Peyer's patch (tissue), 4 donors: ENCODE measurements around the gene MEF2C.

Experiments
- POLR2A ChIP-seq, 2 donors: fragments of 450-650 bp; IDR thresholded peaks; one replicate each; pipeline ENCODE4 v1.5.1; 2017; ENCODE audit warnings: antibody characterized with exemption in 2 of 2, mild to moderate bottlenecking in 2 of 2, moderate library complexity in 2 of 2
- TF ChIP-seq, protein P1 (sequence below), 6 experiments: fragments of 450-650 bp in 4 of 6; fragments of 200-600 bp in 2 of 6; sonication (generic) in 1 of 6; IDR thresholded peaks; one replicate each; pipeline ENCODE4 v1.5.1; 2017 to 2019; ENCODE audit warnings: antibody characterized with exemption in 6 of 6, mild to moderate bottlenecking in 3 of 6, moderate library complexity in 1 of 6

DNA sequence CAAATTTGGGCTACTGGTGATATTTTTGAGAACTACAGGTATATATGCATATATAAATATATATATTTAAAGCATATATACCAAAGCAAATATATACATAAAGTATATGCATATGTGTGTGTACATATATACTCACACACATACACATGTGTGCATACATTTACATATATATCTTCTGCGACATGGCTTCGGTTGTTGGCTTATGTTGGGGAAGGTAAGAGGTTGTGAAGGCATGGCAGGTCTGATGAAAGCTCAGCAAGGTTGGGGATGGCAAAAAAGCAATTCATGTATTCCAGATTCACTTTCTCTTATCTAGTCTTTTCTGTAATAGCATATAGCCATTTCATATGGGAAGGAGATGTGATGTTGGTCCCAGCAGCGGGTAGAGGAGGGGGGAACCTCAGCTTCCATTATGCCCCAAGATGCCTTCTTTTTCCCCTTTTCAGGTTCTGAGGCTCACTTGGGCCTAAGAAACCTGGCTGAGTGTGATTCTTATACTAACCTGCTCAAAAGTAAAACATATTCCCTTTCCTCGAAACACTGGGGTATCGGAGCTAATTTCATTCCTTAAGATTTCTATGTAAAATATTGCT, 201.7 kb downstream of the MEF2C start:
- TF ChIP-seq, protein P1, sequence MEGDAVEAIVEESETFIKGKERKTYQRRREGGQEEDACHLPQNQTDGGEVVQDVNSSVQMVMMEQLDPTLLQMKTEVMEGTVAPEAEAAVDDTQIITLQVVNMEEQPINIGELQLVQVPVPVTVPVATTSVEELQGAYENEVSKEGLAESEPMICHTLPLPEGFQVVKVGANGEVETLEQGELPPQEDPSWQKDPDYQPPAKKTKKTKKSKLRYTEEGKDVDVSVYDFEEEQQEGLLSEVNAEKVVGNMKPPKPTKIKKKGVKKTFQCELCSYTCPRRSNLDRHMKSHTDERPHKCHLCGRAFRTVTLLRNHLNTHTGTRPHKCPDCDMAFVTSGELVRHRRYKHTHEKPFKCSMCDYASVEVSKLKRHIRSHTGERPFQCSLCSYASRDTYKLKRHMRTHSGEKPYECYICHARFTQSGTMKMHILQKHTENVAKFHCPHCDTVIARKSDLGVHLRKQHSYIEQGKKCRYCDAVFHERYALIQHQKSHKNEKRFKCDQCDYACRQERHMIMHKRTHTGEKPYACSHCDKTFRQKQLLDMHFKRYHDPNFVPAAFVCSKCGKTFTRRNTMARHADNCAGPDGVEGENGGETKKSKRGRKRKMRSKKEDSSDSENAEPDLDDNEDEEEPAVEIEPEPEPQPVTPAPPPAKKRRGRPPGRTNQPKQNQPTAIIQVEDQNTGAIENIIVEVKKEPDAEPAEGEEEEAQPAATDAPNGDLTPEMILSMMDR (IDR thresholded peaks at IDR 0.05): no peak
- no peak for TF ChIP-seq POLR2A (IDR thresholded peaks at IDR 0.05)
